Anterior cingulate cortex (tissue), 58 donors: ENCODE measurements around the gene MEIS1.

ENCODE experiments used
- DNase-seq, 58 donors: peaks; one replicate each; lab custom pipeline; 2025; lab: John Stamatoyannopoulos, UW

MEIS1 gene

GRCh38 chr2:66604326-66604725 is 169.4 kb downstream of the MEIS1 start:
- DNase-seq: no peak

- DNase-seq: no peak
These were observed 170.1 kb downstream of the MEIS1 start for GRCh38 chr2:66604976-66605375.

GRCh38 chr2:66607152-66607551 is 172.2 kb downstream of the MEIS1 start:
- DNase-seq: no peak
